NCI-H1694 (cell line): Measurements from ENCODE around the gene RCOR2.
"Not testable (repeated sequence)": the region's sequence is repeated elsewhere in the genome, so short reads cannot be mapped to it uniquely, and the experiment has no call there.

ENCODE experiments used
- DNase-seq: peaks from one replicate; lab custom pipeline; 2025; lab: John Stamatoyannopoulos, UW

The RCOR2 gene

GRCh38 chr11:63916837-63917691 lies at the start of gene RCOR2:
Gene RCOR2, minus strand, starts transcription at chr11:63917164. Its CDS starts 708 bp downstream, at chr11:63916456.
- peak; percentile 38 for DNase-seq

- no peak for DNase-seq
Observed at GRCh38 chr11:63966444-63966843, 49.5 kb upstream of the RCOR2 start.

- not testable (repeated sequence) for DNase-seq
Observed at GRCh38 chr11:63963895-63964294, 46.9 kb upstream of the RCOR2 start.

- DNase-seq = no peak
Observed at GRCh38 chr11:63961608-63962412, 44.8 kb upstream of the RCOR2 start.

- DNase-seq = no peak
Observed at GRCh38 chr11:63958008-63958407, 41.0 kb upstream of the RCOR2 start.

GRCh38 chr11:63952570-63952969 lies 35.6 kb upstream of the RCOR2 start:
- no peak for DNase-seq

GRCh38 chr11:63951779-63952536 lies 35.0 kb upstream of the RCOR2 start:
- DNase-seq = no peak

GRCh38 chr11:63945477-63946163 lies 28.7 kb upstream of the RCOR2 start:
- DNase-seq = peak; percentile 54

GRCh38 chr11:63944987-63945386 lies 28.0 kb upstream of the RCOR2 start:
- DNase-seq = no peak

- DNase-seq = no peak
Observed at GRCh38 chr11:63942803-63943202, 25.8 kb upstream of the RCOR2 start.

GRCh38 chr11:63941901-63942300 lies 24.9 kb upstream of the RCOR2 start:
- DNase-seq = no peak

GRCh38 chr11:63940786-63941185 lies 23.8 kb upstream of the RCOR2 start:
- DNase-seq = no peak

- no peak for DNase-seq
Observed at GRCh38 chr11:63939397-63939891, 22.5 kb upstream of the RCOR2 start.

- DNase-seq = peak; percentile 68
Observed at GRCh38 chr11:63938479-63939396, 21.8 kb upstream of the RCOR2 start, which contains the start of gene NAA40. Gene NAA40, plus strand, starts transcription at chr11:63939002. Its CDS starts 95 bp downstream, at chr11:63939097.

GRCh38 chr11:63937713-63938478 lies 20.9 kb upstream of the RCOR2 start:
- no peak for DNase-seq

- no peak for DNase-seq
Observed at GRCh38 chr11:63933459-63933858, 16.5 kb upstream of the RCOR2 start.

GRCh38 chr11:63931876-63932275 lies 14.9 kb upstream of the RCOR2 start:
- no peak for DNase-seq

- no peak for DNase-seq
Observed at GRCh38 chr11:63931045-63931444, 14.1 kb upstream of the RCOR2 start.

- no peak for DNase-seq
Observed at GRCh38 chr11:63929616-63930015, 12.7 kb upstream of the RCOR2 start.

GRCh38 chr11:63923319-63923718 lies 6.4 kb upstream of the RCOR2 start:
- DNase-seq = no peak
